Activated naive CD4-positive, alpha-beta T cell treated with anti-CD3 and anti-CD28 coated beads for 36 hours (primary cell): ENCODE results near the gene ZFYVE19. TPM values are rescaled to one million over a fixed set of nuclear protein-coding genes. Genes with fewer than 3 reads are reported as not detected.

Source experiments
- CTCF ChIA-PET: fragments of 350-600 bp; sonication (Branson Sonifier 250); formaldehyde crosslinking; loops from one replicate; lab custom pipeline; 2021; ENCODE audit warnings: antibody characterized with exemption; lab: Charles Lee
- DNase-seq: peaks from one replicate; pipeline ENCODE4 v3.0.0-alpha.2; 2020
- H3K27ac Mint-ChIP-seq: one replicate; pipeline ENCODE4 v1.8.0; 2021; ENCODE audit warnings: mild to moderate bottlenecking, mixed read lengths
- H3K27me3 Mint-ChIP-seq: one replicate; pipeline ENCODE4 v1.8.0; 2021; ENCODE audit warnings: low read depth, mixed read lengths
- H3K36me3 Mint-ChIP-seq: one replicate; pipeline ENCODE4 v1.8.0; 2021; ENCODE audit warnings: low read depth, mixed read lengths
- H3K4me1 Mint-ChIP-seq: one replicate; pipeline ENCODE4 v1.8.0; 2021; ENCODE audit warnings: low read depth, mixed read lengths
- H3K4me3 Mint-ChIP-seq: one replicate; pipeline ENCODE4 v1.8.0; 2021; ENCODE audit warnings: mild to moderate bottlenecking, moderate library complexity, mixed read lengths
- H3K9me3 Mint-ChIP-seq: one replicate; pipeline ENCODE4 v1.8.0; 2021; ENCODE audit warnings: mixed read lengths
- intact Hi-C: fragments of 100-400 bp; cut with micrococcal nuclease; formaldehyde crosslinking; loops from one replicate; pipeline ENCODE4 v1.15.1; 2023
- total RNA-seq, 2 experiments: library from RNA; stranded (reverse); gene quantifications; one replicate each; pipeline ENCODE4 v1.2.3, GENCODE V29; 2021

The ZFYVE19 gene
- 10 to 100 TPM; 15.4 to 17.0 TPM for total RNA-seq

DNA sequence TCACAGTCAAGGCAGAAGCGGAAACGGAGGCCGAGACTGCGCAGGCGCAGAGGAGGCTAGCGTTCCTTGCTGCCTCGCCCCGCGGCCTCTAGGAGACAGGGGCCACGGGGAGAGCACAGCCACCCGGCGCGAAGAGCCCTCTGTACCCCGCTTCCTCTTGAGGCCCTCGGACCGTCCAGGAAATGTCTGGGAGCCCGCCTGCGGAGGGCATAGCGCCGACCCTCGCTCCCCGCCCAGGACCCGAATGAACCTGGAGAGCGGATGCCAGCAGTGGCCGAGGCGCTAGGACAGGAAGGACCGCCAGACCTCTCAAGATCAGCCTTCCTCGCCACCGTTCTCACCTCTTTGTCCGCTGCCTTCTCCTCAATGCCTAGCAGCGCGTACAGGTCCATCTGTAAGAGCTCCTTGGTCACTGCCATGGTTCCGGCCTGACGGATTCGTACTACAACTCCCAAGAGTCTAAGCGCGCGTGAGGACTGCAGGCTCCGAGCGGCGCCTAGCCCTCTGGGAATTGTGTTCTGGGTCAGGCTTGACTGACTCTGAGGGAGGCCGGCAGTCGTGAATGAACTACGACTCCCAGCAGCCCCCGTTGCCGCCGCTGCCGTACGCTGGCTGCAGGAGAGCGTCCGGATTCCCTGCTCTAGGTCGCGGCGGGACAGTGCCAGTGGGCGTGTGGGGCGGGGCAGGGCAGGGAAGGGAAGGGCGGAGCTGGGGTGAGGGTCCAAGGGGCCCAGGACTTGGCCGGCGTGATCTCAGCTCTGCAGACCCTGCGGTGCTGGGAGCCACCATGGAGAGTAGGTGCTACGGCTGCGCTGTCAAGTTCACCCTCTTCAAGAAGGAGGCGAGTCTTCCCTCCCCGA, at the start of gene ZFYVE19, which contains the start of gene DNAJC17:
TSS of gene ZFYVE19 (plus strand) at position 62 of the 860 bp plus-strand sequence. CDS start at position 563, 501 bp downstream.
TSS of gene DNAJC17 (minus strand) at position 446 of the 860 bp plus-strand sequence. CDS start at position 419, 27 bp downstream.
- H3K27me3 Mint-ChIP-seq = no peaks in the 10 kb centered on the region
- H3K27ac Mint-ChIP-seq = peak within 1 kb of the TSS; percentile 93
- H3K4me1 Mint-ChIP-seq = peaks cover 23% of the 10 kb centered on the region
- H3K9me3 Mint-ChIP-seq = no peaks in the 10 kb centered on the region
- peaks cover 7% of the 10 kb centered on the region for H3K36me3 Mint-ChIP-seq
- peak; percentile 97 for DNase-seq
- intact Hi-C loops = loop anchor here (1.0 to 5.0 kb wide), 13 partner anchors 20 to 525 kb away; partner anchors contain the start of genes CHAC1, CHP1, EXD1 and INO80
- H3K4me3 Mint-ChIP-seq = peak within 1 kb of the TSS; percentile 86
- CTCF ChIA-PET = interaction anchor here (0.7 to 2.3 kb wide), 3 partner anchors 24 to 53 kb away, joined by 3 to 7 read pairs (median 4); no protein-coding TSS in a partner anchor

DNA sequence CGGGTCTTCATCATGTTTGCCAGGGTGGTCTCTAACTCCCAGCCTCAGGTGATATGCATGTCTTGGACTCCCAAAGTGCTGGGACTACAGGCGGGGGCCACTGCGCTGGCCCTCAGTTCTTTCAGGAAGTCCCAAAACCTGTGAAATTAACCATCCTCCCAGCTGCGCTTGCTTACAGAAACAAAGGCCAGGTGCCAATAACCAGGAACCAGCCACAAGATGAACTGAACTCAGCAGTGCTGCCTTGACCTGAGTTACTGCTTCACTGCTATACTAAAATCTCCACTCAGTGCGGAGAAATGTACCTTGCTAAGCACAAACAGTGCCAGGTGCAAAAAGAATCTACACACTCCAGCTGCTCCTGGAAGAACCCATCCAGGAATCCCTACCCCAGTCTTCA, 46.9 kb upstream of the ZFYVE19 start:
- intact Hi-C loops = no loop called here
- Mint-ChIP-seq H3K36me3 (no peaks in the 10 kb centered on the region), H3K4me3 (no peak overlapping the region), H3K9me3 (no peaks in the 10 kb centered on the region), H3K27me3 (no peaks in the 10 kb centered on the region), H3K27ac (no peak overlapping the region), H3K4me1 (peaks cover 22% of the 10 kb centered on the region)
- DNase-seq = no peak
- CTCF ChIA-PET = no interaction called here

- Mint-ChIP-seq H3K27me3 (no peaks in the 10 kb centered on the region), H3K36me3 (no peaks in the 10 kb centered on the region), H3K4me1 (peaks cover 28% of the 10 kb centered on the region), H3K4me3 (peak overlapping the region; percentile 83), H3K27ac (peak overlapping the region; percentile 70), H3K9me3 (no peaks in the 10 kb centered on the region)
- peak; percentile 64 for DNase-seq
- intact Hi-C loops = loop anchor here (1.0 kb wide), 1 partner anchor 8 kb away; the partner anchor contains the start of gene RMDN3
- CTCF ChIA-PET = interaction anchor here (0.6 to 3.2 kb wide), 3 partner anchors 19 to 361 kb away, joined by 3 to 17 read pairs (median 3); no protein-coding TSS in a partner anchor
Measured at GRCh38 chr15:40762919-40763800, 43.7 kb upstream of the ZFYVE19 start.

DNA sequence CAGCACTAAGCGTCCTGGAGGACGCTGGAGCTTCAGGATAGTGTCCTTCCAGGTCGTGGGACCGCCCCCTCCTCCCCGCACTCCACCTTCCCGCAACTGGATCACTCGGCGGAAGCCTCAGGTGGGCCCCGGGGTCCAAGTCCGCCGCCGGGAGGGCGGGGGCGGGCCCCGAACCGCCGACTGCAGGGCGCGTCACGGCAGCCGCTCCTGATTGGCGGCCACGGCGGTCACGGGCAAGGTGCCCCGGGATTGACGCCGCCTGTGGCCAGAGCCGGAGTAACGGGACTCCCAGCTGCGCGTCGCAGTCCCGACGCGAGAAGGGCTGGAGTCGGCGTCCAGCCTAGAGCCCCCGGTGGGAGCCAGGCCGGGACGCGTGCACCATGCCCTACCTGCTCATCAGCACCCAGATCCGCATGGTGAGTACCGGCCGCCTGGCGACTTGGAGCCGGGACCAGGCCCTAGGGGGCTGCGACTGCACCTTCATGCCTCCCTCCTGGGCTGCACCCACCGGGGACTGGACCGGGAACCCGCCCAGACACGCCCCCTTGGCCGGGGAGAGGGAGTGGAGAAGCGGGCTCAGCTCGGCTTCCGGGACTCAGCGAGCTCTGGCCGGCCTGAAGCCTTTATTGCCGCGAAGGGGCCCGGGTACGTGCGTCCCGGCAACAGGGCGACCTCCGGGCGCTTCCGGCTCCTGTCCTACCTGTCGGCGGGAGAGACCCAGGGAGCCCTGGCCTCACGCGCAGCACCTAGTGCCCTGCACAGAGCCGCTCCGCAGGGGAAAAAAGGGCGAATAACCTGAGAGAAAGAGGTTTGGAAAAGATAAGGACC, 42.9 kb upstream of the ZFYVE19 start, which contains the start of gene GCHFR:
TSS of gene GCHFR (plus strand) at position 268 of the 828 bp plus-strand sequence. CDS start at position 381, 113 bp downstream.
- CTCF ChIA-PET = interaction anchor here (1.1 to 3.2 kb wide), 4 partner anchors 17 to 174 kb away, joined by 3 to 17 read pairs (median 4); no protein-coding TSS in a partner anchor
- H3K4me1 Mint-ChIP-seq = peaks cover 37% of the 10 kb centered on the region
- no peaks in the 10 kb centered on the region for H3K9me3 Mint-ChIP-seq
- intact Hi-C loops = loop anchor here (1.0 to 2.0 kb wide), 2 partner anchors 9 to 69 kb away; partner anchors contain the start of genes RAD51 and RMDN3
- no peaks in the 10 kb centered on the region for H3K36me3 Mint-ChIP-seq
- peak within 1 kb of the TSS; percentile 70 for H3K27ac Mint-ChIP-seq
- peak within 1 kb of the TSS; percentile 83 for H3K4me3 Mint-ChIP-seq
- no peaks in the 10 kb centered on the region for H3K27me3 Mint-ChIP-seq
- DNase-seq = peak; percentile 75

GRCh38 chr15:40764629-40765103, 42.2 kb upstream of the ZFYVE19 start:
- intact Hi-C loops = loop anchor here (1.0 to 2.0 kb wide), 2 partner anchors 43 to 70 kb away; partner anchors contain the start of genes DNAJC17, RAD51 and ZFYVE19
- DNase-seq = no peak

GRCh38 chr15:40766194-40766815, 40.6 kb upstream of the ZFYVE19 start:
- CTCF ChIA-PET = interaction anchor here (0.5 to 1.9 kb wide), 6 partner anchors 16 to 353 kb away, joined by 3 to 10 read pairs (median 3); partner anchors contain the start of gene VPS18
- H3K27ac Mint-ChIP-seq = no peak overlapping the region
- H3K9me3 Mint-ChIP-seq = no peaks in the 10 kb centered on the region
- intact Hi-C loops = no loop called here
- H3K4me3 Mint-ChIP-seq = no peak overlapping the region
- no peaks in the 10 kb centered on the region for H3K27me3 Mint-ChIP-seq
- H3K36me3 Mint-ChIP-seq = peaks cover 2% of the 10 kb centered on the region
- peaks cover 54% of the 10 kb centered on the region for H3K4me1 Mint-ChIP-seq
- DNase-seq = no peak

More at GRCh38 chr15:40764629-40765103, 42.2 kb upstream of the ZFYVE19 start:
- H3K4me1 Mint-ChIP-seq = peaks cover 43% of the 10 kb centered on the region
- no peaks in the 10 kb centered on the region for H3K27me3 Mint-ChIP-seq
- H3K27ac Mint-ChIP-seq = peak overlapping the region; percentile 41
- H3K9me3 Mint-ChIP-seq = no peaks in the 10 kb centered on the region
- CTCF ChIA-PET = interaction anchor here (0.8 to 3.2 kb wide), 5 partner anchors 9 to 23 kb away, joined by 3 to 17 read pairs (median 4); no protein-coding TSS in a partner anchor
- peak overlapping the region; percentile 83 for H3K4me3 Mint-ChIP-seq
- peaks cover 2% of the 10 kb centered on the region for H3K36me3 Mint-ChIP-seq

DNA sequence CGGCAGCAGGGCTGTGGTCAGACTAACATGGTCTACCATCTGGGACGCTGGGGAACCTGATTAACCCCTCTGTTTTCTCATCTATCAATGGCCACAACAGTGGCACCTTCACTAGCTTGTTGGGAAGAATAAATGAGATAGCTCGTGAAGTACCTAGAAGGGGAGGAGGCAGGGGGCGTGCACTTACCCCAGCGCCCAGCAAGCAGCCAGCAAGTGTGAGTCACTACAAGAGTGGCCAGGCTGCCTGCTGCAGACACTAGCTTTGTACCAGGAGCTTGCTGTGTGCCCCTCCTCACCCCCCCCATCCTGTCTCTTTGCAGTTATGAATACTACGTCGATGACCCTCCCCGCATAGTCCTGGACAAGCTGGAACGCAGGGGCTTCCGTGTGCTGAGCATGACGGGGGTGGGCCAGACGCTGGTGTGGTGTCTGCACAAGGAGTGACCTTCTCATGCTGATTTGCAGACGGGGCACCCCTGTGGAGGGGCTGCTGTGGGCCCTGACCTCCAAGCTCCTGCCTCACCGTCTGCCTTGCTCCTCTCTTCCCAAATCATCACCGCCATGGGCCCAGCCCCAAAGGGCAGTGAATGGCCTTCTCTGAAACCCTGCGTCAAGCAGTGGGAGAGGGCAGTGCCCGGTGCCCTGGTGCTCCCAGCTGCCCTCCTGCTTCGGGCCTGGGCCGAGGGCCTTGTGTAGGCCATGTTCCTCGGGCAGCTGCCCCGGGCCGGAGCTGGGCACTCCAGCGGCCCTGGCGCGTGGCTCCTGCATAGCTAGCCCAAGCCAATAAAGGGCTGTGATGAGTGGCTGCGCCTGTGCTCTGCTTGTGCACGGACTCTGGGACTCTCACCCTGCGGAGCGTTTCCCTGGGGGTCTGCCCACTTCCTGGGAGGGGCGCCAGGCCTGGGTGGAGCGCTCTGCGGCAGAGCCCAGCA, 39.7 kb upstream of the ZFYVE19 start:
- no peaks in the 10 kb centered on the region for H3K27me3 Mint-ChIP-seq
- no peak overlapping the region for H3K4me3 Mint-ChIP-seq
- peaks cover 2% of the 10 kb centered on the region for H3K36me3 Mint-ChIP-seq

DNA sequence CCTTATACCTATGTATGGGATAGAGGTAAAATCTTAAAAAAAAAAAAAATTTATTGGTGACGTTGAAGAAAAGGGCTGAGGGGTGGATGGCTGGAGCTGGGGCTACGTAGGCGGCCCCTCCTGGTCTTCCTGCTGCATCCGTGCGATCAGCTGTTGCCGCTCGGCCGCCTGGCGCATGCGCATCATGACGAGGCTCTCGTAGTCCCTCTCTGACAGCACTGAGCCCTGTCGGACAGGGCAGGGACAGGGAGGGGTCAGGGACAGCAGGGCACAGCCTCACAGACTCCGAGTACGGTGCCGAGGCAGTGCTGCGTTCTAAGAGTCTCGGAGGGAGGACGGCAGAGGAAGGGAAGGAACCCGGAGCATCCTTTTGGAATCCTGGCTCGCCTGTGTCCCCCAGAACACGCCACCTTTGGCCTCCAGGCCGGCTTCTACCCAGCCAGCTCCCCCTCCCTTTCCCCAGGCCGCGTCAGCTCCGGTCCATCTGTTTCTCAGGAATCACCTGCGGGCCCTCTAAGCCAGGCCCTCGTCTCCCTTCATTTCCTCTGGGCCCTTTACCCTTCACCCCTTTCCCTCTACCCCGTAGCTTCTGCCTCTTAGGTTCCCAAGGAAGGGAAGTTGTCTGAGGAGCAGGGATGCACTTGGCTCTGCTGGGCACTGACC, 38.9 kb upstream of the ZFYVE19 start:
- Mint-ChIP-seq H3K4me1 (peaks cover 52% of the 10 kb centered on the region), H3K27me3 (no peaks in the 10 kb centered on the region), H3K27ac (no peak overlapping the region), H3K36me3 (peaks cover 2% of the 10 kb centered on the region), H3K9me3 (no peaks in the 10 kb centered on the region), H3K4me3 (no peak overlapping the region)
- intact Hi-C loops = no loop called here
- CTCF ChIA-PET = interaction anchor here (0.5 to 4.6 kb wide), 4 partner anchors 14 to 141 kb away, joined by 3 to 25 read pairs (median 6); no protein-coding TSS in a partner anchor
- no peak for DNase-seq

More for the DNA sequence above, 39.7 kb upstream of the ZFYVE19 start:
- Mint-ChIP-seq H3K27ac (no peak overlapping the region), H3K4me1 (peaks cover 54% of the 10 kb centered on the region), H3K9me3 (no peaks in the 10 kb centered on the region)
- intact Hi-C loops = no loop called here
- CTCF ChIA-PET = interaction anchor here (0.5 to 1.9 kb wide), 4 partner anchors 15 to 354 kb away, joined by 3 to 10 read pairs (median 3); no protein-coding TSS in a partner anchor
- no peak for DNase-seq
